Measurements from ENCODE around the gene COL9A3.

COL9A3 gene

GRCh38 chr20:62797671-62798532 lies 18.9 kb upstream of the COL9A3 start:
- DNase-seq: no peak

GRCh38 chr20:62799036-62799435 lies 17.8 kb upstream of the COL9A3 start:
- DNase-seq: no peak

- no peak for DNase-seq
Measured at GRCh38 chr20:62799459-62799858, 17.4 kb upstream of the COL9A3 start.

- DNase-seq: no peak
Measured at GRCh38 chr20:62799873-62800272, 17.0 kb upstream of the COL9A3 start.

- DNase-seq: no peak
Measured at GRCh38 chr20:62800314-62801259, 16.3 kb upstream of the COL9A3 start.

GRCh38 chr20:62801284-62802010 lies 15.4 kb upstream of the COL9A3 start:
- DNase-seq: no peak

GRCh38 chr20:62802026-62802712 lies 14.7 kb upstream of the COL9A3 start:
- DNase-seq: no peak

GRCh38 chr20:62804021-62804626 lies 12.7 kb upstream of the COL9A3 start:
- no peak for DNase-seq

GRCh38 chr20:62804627-62805154 lies 12.2 kb upstream of the COL9A3 start, which contains the start of gene OGFR:
TSS of gene OGFR (plus strand) at chr20:62804835. CDS start at chr20:62804860, 25 bp downstream.
- no peak for DNase-seq

- no peak for DNase-seq
Measured at GRCh38 chr20:62805155-62805710, 11.6 kb upstream of the COL9A3 start.

- DNase-seq: no peak
Measured at GRCh38 chr20:62805711-62806382, 11.0 kb upstream of the COL9A3 start.

- no peak for DNase-seq
Measured at GRCh38 chr20:62806383-62807050, 10.3 kb upstream of the COL9A3 start.

GRCh38 chr20:62807444-62808210 lies 9.2 kb upstream of the COL9A3 start:
- DNase-seq: no peak

- DNase-seq: no peak
Measured at GRCh38 chr20:62808211-62808865, 8.5 kb upstream of the COL9A3 start.

GRCh38 chr20:62809530-62810428 lies 7.1 kb upstream of the COL9A3 start:
- no peak for DNase-seq

- DNase-seq: no peak
Measured at GRCh38 chr20:62811320-62811719, 5.5 kb upstream of the COL9A3 start.

GRCh38 chr20:62811720-62812119 lies 5.1 kb upstream of the COL9A3 start:
- DNase-seq: no peak

Data from GOT3 (cell line).